SIG-M5 (cell line): ENCODE data around the gene LTF.

Experiments
- DNase-seq: peaks from one replicate; lab custom pipeline; 2025; lab: John Stamatoyannopoulos, UW

LTF gene

DNA sequence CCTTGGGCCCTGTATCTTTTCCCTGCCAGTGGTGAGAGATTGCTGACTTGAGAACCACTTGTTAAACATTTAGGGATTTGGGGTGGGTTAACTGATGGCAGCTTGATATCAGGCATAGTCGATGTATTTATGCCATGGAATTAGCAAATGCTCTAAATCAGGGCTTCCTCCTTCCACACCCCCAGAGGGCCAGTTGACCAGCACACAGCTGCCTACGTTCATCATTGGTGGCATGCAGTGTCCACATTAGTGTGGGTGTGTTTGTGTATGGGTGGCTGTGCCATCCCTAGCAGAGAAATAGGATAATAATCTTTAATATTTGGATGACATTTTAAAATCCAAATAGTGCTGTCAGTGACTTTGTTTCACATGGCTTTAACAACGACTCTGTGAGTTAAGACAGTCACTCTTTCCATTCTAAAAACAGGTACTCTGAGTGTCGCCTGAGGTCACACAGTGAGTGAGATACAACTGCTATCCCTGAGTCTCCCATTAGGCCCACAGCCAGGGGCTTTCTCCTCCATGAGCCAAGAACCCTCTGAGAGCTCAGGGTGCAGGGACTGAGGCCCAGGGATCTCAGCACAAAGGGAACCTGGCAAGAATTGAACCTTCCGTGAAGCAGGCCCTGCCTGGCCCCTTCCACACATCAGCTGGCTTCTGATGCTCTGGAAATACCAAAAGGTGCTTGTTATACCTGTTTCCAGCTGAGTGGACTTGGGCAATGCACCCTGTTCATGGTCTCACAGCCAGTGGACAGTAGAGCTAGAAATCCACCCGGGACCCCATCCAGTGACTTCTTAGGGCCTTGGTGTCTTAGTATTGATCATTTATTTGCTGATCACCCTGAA lies 4.3 kb upstream of the LTF start:
- no peak for DNase-seq

DNA sequence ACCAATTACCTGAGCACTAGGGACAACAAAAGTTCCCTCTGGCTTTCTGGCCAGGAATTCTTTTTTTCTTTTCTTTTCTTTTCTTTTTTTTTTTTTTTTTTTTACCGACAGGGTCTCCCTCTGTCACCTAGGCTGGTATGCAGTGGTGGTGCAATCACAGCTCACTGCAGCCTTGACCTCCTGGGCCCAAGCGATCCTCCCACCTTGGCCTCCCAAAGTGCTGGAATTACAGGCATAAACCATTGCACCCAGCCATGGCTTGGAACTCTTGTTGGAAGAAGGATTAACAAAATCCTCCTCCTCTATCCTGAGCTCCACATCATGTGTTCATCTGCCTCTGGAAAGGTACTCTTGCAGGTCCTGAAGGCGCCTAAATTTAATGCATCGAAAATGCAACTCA lies 2.9 kb upstream of the LTF start:
- DNase-seq = no peak

DNA sequence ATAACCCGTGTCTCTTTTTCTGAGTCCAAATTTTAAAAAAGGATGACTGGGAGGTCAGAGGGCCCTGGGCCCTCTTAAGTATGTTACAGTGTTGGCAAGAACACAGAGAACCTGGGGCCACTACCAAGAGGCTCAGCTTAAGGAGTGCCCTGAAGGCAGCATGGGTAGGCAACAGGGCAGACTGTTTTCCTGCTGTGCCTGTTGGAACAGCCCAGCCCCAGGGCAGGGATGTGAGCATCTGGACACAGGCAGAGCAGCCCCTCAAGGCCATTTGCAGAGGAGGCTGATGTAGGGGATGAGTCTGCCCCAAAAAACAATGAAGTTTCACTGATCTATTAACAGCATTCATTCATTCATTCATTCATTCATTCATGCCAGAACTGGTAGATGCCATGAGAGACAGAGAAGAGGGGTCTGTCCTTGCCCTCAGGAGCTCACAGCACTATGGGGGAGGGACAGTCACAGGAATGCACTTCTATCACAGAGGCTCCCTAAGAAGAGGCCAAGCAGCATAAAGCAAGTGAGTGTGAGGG lies 2.2 kb upstream of the LTF start:
- no peak for DNase-seq

DNA sequence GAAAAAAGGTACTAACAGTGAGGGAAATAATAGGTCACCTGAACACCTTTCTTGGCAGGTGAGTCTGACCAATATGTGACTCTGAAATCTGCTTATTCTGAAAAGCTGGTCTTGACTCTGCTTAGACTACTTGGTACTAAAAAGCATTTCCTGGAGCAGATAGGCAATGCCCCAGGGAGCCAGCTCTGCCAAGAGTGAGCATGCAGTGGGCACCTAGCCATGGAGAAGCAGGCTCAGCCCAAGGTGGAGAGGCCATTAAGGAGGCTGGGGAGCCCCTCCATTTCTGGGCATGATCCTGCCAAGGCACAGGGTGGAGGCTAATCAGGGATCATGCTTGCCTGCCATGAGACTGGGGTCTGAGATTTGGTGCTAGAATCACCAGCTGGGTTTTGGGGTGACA lies 1.6 kb upstream of the LTF start:
- no peak for DNase-seq

DNA sequence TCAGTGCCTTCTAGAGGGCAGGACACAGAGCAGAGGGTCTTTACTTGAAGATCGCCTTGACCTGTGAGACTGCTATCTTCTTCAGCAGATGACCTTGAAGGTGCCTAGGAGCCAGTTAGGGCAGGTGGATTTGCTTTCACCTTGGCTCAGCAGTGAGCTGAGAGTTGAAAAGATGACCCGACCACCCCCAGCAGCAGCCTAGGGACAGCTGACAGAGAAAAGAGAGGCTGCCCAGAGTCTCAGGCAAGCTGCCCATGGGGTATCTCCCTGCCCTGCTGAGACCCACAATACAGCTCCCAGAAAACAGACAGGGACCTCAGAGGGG lies 453 bp upstream of the LTF start:
- no peak for DNase-seq

DNA sequence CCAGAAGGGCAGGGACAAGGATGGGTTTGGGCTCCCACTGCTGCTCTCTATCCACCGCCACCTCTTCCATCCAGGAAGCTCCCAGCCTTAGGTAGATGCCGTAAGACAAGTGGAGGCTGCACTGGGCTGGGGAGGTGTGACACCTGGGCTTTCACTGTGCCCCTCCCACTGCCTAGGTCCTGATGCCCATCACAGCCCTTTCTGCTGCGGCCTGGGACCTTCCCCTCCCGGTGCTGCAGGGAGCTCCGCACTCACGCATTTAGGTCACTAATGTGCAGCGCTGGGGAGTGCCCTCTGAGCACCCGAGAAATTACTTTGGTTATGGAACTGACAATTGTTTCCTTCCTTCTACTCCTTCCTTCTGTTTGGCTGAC lies 850 bp downstream of the LTF start:
- no peak for DNase-seq

DNA sequence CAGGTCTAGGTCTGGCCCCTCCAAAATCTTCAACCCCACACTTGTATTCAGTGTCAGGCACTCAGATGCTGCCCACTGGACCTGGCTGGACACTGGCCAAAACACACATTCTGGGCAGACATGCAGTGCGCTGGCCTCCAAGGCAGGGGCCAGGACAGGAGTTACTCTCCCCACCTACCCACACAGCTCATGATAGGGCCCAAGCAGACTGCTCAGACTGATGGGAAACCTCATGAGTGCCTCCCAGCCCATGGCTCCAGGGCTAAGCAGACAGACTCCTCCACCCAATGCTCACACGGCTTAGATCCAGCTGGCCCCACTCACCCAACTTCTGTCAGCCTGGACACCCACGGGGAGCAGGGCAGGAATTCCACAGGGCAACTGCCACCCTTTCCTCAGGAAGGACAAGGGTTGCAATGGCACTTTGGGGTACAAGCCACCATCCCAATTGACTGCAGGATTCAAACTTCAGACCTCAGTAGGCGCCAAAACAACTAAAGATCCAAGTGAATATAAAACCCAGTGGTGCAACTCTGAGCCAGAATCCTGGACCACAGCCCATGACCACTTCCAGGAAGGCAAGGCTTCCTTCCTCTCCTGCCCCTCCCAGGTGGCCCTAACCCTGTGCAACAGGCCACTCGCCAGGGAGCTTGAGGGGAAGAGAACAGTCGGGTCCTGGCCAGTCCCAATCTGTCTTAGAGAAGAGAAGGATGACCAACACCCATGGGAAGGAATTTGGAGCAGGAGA lies 1.4 kb downstream of the LTF start:
- no peak for DNase-seq

DNA sequence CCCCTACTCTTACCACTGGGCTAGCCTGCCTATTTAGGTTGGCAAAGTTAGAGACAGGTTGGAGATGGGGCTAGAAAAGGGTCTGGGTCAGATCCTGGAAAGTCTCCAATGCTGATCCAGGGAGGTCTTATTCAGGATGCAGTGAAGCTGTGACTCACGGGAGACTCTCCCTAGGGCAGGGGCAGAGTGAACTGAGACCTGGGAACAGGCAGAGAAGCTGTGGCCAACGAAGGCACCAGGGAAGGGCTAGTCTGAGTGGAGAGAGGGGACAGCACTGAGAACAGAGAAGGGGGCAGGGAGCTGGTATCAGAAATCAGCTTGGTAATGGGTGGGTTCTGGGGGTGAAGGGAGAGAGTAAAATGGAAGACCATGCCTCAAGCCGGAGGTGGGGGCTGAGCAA lies 2.2 kb downstream of the LTF start:
- no peak for DNase-seq

DNA sequence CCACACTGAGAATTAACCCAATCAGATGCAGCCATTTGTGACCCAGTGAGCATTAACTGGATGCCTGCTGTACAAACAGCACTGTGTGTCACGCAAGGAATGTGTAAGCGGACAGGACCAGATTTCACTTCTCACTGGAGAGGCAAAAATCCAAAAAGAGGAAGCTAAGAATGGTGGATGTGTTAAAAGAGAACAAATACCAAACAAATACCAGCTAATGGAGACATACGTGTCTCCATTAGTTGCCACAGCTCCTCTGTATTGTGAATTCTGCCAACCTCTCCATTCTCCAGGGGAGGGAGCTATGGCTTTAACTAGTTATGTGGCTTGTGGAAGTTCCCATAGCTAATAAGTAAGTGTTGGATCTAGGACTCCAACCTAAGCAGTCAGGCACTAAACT lies 2.6 kb downstream of the LTF start:
- no peak for DNase-seq

DNA sequence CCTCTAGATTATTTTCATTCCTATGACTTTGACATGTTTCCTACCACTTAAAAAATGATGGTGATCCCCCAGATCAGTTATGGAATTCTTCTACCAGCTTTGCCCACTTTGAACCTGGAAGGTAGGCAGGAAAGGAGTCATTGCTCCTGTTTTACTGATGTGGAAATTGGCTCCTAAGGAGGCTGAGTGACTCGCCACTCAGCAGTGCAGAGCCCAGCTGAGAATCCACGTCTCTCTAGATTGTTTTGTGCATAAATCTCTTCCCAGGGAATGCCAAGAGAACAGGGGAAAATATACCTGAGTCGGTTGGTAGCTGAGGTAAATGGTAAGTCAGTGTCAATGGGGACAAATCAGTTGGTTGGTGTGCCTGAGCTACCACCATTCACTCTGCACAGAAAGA lies 4.7 kb downstream of the LTF start:
- no peak for DNase-seq

DNA sequence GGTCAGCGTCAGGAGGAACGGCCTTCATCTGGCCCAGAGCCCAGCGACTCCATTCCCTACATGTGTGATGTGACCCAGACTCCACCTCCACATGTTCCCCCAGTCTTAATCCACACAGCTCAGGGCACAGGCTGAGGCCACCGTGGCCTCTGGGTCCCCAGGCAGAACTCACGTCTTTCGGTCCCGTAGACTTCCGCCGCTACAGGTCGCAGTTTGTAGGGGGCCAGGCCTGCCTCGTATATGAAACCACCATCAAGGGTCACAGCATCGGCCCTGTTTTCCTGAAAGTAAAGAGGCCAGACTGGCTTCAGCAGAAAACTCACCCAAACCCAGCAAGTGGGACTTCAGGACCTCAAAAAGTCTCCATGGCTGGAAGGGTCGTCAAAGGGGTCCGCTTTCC lies 8.6 kb downstream of the LTF start:
- no peak for DNase-seq

DNA sequence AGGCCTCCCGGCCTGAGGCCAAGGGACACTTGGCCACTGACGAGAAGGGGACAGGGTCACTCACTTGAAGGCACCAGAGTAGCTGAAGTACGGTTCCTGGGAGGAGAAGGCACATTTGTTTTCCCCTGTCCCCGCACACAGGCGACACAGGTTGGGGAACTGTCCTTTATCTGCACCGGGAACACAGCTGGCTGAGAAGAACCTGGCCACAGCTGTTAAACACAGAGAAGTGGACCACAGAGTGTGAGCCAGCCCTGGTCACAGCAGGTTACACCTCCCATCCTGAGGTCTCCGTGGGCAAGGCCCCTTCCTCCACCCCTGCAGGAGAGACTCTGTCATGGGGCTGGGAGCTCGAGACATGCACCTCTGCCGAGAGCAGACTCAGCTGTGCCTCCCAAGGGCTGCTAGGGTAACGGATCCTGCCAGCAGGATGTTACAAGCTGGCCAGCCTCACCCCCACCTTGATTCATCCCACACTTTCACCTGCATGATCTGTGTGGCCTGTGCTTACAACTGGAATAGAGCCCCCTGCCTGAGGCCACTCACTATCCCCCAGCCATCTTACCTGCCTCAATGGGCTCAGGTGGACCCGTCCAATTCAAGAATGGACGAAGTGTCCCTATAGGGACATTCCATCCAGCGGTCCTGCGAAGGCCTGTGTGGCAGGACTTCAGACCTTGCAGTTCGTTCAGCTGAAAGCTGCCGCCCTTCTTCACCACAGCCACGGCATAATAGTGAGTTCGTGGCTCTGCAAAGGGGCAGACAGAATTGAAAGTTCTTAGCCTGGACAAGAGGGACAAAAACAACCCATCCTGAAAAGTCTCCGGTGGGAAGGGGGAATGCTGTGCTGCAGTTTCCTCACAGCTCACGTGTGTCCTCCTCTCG lies 9.2 kb downstream of the LTF start:
- no peak for DNase-seq

DNA sequence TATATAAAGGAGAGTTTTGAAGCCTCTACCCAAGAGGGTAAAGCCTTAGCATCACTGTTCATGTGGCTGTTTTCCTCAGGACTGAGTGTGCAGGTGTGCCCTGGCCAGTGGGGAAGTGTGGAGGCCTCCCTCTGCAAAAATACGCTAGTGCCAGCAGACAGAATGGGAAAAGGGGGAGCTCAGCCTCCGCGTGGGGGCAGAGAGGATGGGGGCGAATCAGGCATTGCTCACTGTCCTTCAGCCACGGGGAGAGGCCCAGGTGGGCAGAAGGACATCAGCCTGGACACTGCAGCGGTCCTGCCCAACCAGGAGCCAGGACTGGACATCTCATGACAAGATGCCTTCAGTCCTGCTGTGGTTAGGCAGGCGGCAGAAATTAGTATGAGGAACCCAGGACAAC lies 10.1 kb downstream of the LTF start:
- DNase-seq = no peak

DNA sequence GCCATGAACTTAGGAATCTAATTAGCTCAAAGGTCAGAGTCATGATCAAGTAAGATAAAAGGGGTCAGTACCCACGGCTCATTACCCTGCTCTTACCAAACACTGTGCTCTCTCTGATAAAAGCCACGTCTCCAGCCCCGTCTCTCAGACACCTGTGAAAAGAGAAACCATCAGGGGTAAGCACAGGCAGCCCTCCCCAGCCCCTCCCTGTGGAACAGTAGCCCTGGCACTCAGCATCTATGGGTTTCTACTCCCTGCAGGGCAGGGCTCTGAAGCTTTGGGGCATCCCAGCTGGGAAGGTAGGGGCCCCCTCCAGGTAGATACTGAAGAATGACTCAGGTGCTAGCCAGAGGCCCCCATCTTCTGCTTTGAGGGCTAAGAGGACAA lies 10.5 kb downstream of the LTF start:
- DNase-seq = no peak

DNA sequence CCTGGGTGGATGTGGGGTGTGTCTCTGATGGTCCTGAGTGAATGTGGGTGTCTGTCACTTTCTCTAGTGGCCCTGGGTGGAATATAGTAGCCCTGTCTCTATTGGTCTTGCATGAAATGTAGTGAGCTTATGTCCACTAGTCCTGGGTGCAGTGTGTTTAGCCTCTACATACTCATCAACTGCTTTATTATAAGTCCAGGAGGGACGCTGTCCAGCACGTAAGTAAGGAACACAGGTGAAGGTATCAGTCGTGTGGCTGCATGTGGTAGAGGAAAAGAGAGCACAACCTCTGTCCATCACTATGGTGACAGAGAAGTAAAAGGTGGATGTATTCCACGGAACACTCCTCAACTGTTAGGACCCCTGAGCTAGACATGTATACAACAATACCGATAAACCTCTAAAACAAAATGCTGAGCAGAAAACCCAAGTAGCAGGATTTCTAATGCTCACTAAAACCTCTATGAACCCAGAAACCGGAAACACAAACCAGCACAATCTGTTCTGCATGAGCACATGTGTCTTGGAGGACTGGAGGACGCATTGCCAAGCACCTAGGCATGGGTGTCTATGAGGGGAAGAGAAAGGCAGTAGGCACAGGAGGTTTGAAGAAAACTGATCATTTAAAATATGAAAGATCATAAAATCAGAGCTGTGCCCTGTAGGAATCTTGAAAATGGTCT lies 11.0 kb downstream of the LTF start:
- DNase-seq = no peak

DNA sequence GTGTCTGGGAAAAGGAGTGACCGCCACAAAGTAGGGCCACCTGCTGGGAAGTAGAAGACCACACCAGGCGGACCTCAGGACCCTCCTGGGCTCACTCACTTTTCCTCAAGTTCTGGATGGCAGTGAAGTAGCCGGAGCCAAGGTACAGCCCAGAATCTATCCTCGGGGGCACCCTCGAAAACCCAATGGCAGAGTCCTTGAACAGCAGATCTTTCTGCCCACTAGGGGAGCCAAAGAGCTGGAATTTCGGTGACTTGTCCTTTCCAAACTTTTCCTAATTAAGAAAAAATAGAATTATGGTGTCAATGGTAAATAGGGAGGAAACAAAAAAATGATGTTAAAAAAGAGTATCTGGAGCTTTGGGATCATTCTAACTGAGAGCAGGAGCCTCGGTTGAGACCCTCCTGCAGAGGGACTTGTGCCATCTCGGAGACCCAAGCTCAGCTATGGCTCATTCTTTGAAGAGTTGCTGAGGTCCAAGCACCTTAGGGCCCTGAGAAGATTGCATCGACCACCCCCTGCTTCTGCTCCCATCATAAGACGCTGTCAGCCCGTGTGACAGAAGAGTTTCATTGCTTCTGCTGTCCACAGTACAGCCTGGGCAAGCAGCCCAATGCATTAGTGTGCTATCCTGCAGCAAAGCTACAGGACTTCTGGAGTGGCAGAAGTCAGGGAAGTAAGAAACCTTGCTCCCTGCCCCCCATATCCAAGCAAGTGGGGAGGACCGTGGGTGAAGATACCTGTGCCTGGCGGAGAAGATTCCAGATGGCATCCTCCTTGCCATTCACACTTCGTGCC lies 14.8 kb downstream of the LTF start:
- no peak for DNase-seq

DNA sequence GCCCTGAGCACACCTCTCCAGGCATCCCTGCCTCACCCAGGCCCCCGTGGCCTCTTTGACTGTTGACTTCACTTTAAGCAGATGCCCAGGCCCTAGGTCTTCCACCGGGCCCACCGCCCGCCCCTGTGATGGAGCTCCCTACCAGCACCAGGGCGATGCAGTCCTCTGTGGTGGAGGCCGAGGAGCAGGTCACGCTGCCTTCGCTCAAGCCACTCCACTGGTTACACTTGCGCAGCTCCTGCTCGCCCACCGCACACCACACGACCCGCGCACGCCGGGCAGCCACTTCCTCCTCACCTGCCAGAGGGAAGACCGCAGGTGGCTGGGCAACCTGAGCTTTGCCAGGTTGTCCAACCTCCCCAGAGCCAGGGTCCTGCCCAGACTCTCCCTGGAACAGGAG lies 16.0 kb downstream of the LTF start:
- no peak for DNase-seq

DNA sequence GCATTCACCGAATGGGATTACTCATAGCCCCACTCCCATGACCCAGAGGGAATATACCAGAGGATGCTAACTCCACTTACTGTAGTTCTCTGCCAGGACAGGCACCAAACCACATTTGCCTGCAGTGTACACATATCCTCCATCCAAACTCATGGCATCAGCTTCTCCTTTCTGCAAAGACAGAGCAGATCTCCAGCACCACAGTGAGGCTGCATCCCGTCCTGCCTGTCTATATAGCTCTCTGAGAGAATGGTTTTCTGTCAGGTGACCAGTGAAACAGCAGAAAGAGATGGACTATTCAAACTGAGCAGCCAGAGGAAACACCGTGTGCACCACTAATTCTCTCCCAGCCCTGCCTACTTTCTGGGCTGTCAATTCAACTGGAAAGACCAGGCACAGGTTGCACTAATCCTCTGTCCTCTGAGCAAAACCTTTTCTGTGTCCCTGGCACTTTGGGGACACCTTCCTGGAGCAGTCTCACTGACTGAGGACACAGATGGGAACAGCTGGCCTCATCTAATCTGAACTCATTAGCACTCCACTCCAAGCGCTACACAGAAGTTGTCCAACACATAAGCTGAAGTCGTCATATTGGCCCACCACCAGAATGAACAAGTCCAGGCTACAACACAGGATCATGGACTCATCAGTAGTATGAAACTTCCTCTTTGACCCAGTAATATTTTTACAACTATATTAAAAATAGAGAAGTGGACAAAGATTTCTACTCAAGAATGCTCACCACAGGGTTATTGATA lies 17.3 kb downstream of the LTF start:
- DNase-seq = no peak

DNA sequence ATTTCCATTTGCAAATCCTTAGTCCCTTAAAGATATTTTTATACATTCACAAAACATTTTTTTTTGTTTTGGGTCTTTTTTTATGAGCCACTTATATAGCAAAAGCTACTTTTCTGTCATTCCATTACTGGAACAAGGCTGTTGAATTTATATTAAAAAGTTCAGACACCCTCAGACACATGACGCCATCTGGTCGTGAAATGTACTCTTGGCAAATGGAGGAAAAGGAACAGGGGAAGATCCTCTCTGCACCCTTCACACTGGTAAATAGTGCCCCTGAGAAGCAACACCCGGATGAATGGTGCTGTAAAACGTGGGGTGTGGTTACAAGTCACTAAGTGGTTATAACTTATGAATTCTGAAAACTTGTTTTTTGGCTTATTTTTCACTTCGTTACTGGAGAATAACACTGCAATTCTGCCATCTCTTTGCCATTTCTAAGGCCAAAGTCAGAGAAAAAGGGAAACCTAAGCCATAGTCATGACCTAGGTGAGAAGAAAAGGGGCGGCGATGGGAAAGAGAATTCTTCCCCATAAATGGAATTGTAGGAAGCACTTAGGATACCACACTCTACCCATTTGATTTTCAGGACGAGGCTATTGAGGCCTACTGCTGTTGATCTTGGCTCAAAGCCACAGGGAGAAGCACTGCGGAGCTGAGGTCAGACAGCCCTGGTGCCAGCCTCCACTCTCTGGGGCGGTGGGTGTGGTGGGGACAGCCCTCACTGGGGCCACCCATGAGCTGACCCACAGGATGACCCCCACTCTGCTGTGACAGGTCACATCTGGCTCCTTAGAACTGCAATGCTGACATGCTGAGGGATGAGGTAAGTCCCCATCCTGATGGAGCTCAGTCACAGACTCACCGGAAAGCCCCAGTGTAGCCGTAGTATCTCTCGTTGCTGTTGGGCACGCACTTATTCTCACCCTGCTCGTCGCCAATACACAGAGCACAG lies 21.9 kb downstream of the LTF start:
- no peak for DNase-seq
